ENCODE data around the gene ARHGAP4. TPM values are rescaled to one million over a fixed set of nuclear protein-coding genes. Genes with fewer than 3 reads are reported as not detected.

ARHGAP4 gene
- total and polyA plus RNA-seq, 10 of the 15 experiments (the other 5 are each of a cell fraction or from before 2014, with no cell fraction given), result 0.71 to 120 (median 44.3) TPM

- Histone ChIP-seq H3K27me3 (replicated peaks in 1 of 2; ENCODE audit: control insufficient read depth in 2 of 2, insufficient read depth in 2 of 2, low read length in 1 of 2) (peaks cover 0 to 2% of the 10 kb centered on the region in 2 experiments; a peak in 3 of 4 replicates), H2AFZ (ENCODE audit: control insufficient read depth, low read depth, low read length) (no peak overlapping the region), H3K79me2 (ENCODE audit: control insufficient read depth, insufficient read depth, low read length) (no peaks in the 10 kb centered on the region), H3K9ac (ENCODE audit: control insufficient read depth, insufficient read depth, low read length) (no peak overlapping the region), H3K9me3 (replicated peaks; ENCODE audit: control insufficient read depth, insufficient read depth, low read length) (no peaks in the 10 kb centered on the region), H3K4me3 (no peak overlapping the region), H3K36me3 (ENCODE audit: control insufficient read depth in 2 of 2, insufficient read depth in 2 of 2, low read length in 1 of 2) (no peaks in the 10 kb centered on the region), H3K27ac (ENCODE audit: control insufficient read depth, insufficient read depth) (no peak overlapping the region), H3K4me1 (ENCODE audit: control insufficient read depth, insufficient read depth, low read length) (no peaks in the 10 kb centered on the region), H4K20me1 (ENCODE audit: control insufficient read depth, insufficient read depth) (no peaks in the 10 kb centered on the region), H3K4me2 (ENCODE audit: control insufficient read depth, insufficient read depth) (no peak overlapping the region)
- CTCF ChIA-PET, result no interaction called here
- TF ChIP-seq ZNF274 (IDR thresholded peaks at IDR 0.05; ENCODE audit: insufficient read depth, insufficient read length) (no peak), RELA (IDR thresholded peaks at IDR 0.05; ENCODE audit: borderline replicate concordance, partially characterized antibody) (no peak), GABPA (IDR thresholded peaks at IDR 0.05; ENCODE audit: low read depth) (no peak), SPI1 (IDR thresholded peaks at IDR 0.05; ENCODE audit: borderline replicate concordance, insufficient read depth, low read depth, low read length) (no peak), ATF2 (IDR thresholded peaks at IDR 0.05; ENCODE audit: low read length) (no peak), ATF7 (IDR thresholded peaks at IDR 0.05; ENCODE audit: low read depth) (no peak), CBX3 (IDR thresholded peaks at IDR 0.05; ENCODE audit: borderline replicate concordance, low read depth) (no peak), CEBPB (IDR thresholded peaks at IDR 0.05; ENCODE audit: borderline replicate concordance in 1 of 2, low read depth in 2 of 2, low read length in 2 of 2) (no peak), USF2 (IDR thresholded peaks at IDR 0.05; ENCODE audit: borderline replicate concordance, low read depth, low read length) (no peak), HDAC6 (IDR thresholded peaks at IDR 0.05; ENCODE audit: unreplicated experiment) (no peak), MLLT1 (IDR thresholded peaks at IDR 0.05) (no peak), POLR2AphosphoS5 (IDR thresholded peaks at IDR 0.05; ENCODE audit: low read length) (no peak), MYB (IDR thresholded peaks at IDR 0.05; ENCODE audit: borderline replicate concordance, low read depth, low read length) (no peak)
- RAD21 ChIA-PET (ENCODE audit: unreplicated experiment), result no interaction called here
- SMC1A ChIA-PET (ENCODE audit: uncharacterized antibody, unreplicated experiment), result no interaction called here
- POLR2A ChIA-PET, result interaction anchor here (0.5 kb wide), 1 partner anchor 167 kb away, joined by 7 read pairs; no protein-coding TSS in a partner anchor
- in situ Hi-C loops (cut with MboI) (no loop called here), intact Hi-C loops (cut with micrococcal nuclease; ENCODE audit: unreplicated experiment) (no loop called here)
- no peak for ATAC-seq
- no peak for FAIRE-seq
- no peak for DNase-seq (ENCODE audit: low read depth, low spot score)
- no TSS peak for BruUV-seq (replicated peaks)
- 37% methylated on average over 13 of the region's 13 CpGs for WGBS (ENCODE audit: insufficient coverage, insufficient replicate concordance, low lambda C conversion rate, missing lambda C conversion rate)
Observed at GRCh38 chrX:153886915-153887314, 39.1 kb downstream of the ARHGAP4 start.

Data from GM12878 (cell line).